SK-N-MC (cell line): ENCODE results near the gene SLC4A11.

ENCODE experiments used
- EZH2 ChIP-seq: fragments of 200-600 bp; sonication (generic); IDR thresholded peaks from one replicate; pipeline ENCODE4 v1.6.1; 2017; ENCODE audit warnings: antibody characterized with exemption
- FOXP2 ChIP-seq: optimal IDR thresholded peaks from 2 replicates; pipeline ENCODE3; 2011; ENCODE audit warnings: mild to moderate bottlenecking, moderate library complexity; ENCODE audit not compliant: insufficient read depth; ENCODE audit errors: extremely low read length, control extremely low read depth
- POLR2AphosphoS5 ChIP-seq: IDR thresholded peaks from 2 replicates; pipeline ENCODE4 v1.6.1; 2012; ENCODE audit warnings: mild to moderate bottlenecking, low read depth, low read length, borderline replicate concordance

GRCh38 chr20:3283222-3283820 is 44.3 kb upstream of the SLC4A11 start:
- TF ChIP-seq POLR2AphosphoS5 (no peak), EZH2 (no peak), FOXP2 (peak; percentile 75)
